ENCODE results near the gene GABBR2.

The GABBR2 gene

DNA sequence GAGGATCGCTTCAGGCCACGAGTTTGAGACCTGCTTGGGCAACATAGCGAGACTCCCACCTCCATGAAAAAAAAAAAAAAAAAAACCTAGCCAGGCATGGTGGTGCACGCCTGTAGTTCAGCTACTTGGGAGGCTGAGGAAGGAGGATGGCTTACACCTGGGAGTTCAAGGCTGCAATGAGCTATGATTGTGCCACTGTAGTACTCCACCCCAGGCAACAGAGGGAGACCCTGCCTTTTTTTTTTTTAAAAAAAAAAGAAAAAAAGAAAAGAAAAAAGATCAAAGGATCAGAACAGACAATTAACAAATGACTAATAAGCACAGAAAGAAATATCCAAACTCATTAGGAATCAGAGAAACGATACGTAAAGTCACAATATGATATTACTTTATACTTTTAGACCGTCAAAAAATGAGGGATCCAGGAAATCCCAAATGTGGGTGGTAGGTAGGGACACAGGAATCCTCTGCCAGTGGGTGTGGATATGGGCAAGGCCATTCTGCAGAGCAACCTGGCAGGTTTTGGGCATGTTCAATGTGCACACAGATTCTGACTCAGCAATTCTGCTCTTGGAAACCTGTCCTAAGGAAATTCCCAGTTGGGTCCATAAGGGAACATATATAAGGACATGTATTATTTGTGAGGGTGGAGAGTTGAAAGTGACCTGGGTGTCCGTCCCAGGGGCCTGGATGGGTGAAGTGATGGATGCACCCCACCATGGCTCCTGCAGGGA lies 308.6 kb downstream of the GABBR2 start:
- no peak overlapping the region for H3K4me3 ChIP-seq (ENCODE audit: low read depth, low read length)
- no peak for DNase-seq (ENCODE audit: low read depth)
- TF ChIP-seq, protein P1, sequence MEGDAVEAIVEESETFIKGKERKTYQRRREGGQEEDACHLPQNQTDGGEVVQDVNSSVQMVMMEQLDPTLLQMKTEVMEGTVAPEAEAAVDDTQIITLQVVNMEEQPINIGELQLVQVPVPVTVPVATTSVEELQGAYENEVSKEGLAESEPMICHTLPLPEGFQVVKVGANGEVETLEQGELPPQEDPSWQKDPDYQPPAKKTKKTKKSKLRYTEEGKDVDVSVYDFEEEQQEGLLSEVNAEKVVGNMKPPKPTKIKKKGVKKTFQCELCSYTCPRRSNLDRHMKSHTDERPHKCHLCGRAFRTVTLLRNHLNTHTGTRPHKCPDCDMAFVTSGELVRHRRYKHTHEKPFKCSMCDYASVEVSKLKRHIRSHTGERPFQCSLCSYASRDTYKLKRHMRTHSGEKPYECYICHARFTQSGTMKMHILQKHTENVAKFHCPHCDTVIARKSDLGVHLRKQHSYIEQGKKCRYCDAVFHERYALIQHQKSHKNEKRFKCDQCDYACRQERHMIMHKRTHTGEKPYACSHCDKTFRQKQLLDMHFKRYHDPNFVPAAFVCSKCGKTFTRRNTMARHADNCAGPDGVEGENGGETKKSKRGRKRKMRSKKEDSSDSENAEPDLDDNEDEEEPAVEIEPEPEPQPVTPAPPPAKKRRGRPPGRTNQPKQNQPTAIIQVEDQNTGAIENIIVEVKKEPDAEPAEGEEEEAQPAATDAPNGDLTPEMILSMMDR (IDR thresholded peaks at IDR 0.05; ENCODE audit: low read depth, low read length, missing control alignments): no peak

DNA sequence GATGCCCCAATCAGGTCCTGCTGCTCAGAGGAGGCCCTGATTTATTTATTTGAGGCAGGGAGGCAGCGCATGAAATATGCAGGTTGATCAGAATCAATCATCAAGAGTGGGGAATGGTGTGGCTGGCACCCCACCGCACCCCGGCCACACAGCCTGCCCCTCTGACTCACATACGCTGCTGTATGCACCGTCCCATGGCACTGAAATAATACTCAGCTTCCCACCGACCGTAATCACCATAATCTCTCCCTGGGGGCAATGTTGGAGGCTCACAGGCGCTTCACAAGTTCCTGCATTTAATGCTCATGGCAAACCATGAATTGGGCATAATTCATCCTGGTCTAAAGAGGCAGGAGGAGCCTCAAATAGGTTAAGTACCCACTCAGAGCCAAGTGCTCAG lies 312.1 kb downstream of the GABBR2 start:
- no peak for DNase-seq (ENCODE audit: low read depth)
- TF ChIP-seq, protein P1 (IDR thresholded peaks at IDR 0.05; ENCODE audit: low read depth, low read length, missing control alignments): no peak
- H3K4me3 ChIP-seq (ENCODE audit: low read depth, low read length): no peak overlapping the region

DNA sequence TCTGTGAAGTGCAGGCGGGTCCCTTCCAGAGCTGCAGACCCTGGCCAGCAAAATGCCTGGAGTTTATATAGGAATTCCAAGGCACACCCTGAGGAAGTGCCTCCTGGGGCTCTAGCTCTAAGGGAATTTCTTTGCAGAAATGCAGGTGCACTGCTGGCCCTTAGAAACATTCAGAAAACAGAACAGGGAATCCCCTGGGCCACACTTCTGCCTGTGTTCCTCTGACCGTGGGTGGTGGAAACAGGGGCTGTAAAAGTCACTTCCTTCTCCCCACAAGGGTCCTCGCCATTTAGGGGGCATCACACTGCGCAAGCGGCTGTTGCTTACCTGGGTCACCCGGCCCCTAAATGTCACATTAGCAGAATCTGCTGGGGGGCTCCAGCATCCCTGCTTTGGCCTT lies 312.5 kb downstream of the GABBR2 start:
- TF ChIP-seq, protein P1 (IDR thresholded peaks at IDR 0.05; ENCODE audit: low read depth, low read length, missing control alignments): no peak
- H3K4me3 ChIP-seq (ENCODE audit: low read depth, low read length): no peak overlapping the region
- DNase-seq (ENCODE audit: low read depth): no peak

DNA sequence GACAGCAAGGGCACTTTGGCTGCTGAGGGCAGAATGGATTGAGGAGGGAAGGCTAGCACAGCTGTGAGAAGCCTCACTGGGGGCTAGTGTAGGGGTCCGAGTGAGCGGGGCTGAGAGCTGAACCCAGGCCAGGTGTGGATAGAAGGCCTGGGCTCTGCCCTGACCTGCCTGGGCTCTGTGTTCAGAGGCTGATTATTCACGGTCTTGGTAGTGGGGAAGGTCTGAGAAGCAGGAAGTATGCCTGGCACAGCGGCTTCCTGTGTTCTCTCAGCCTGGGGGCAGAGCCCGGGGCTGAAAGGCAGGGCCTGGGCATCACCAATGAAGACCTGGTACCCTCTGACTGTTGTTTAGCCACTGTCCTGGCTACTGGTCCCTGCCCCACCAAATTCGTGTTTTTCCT lies 316.9 kb downstream of the GABBR2 start:
- no peak for DNase-seq (ENCODE audit: low read depth)

DNA sequence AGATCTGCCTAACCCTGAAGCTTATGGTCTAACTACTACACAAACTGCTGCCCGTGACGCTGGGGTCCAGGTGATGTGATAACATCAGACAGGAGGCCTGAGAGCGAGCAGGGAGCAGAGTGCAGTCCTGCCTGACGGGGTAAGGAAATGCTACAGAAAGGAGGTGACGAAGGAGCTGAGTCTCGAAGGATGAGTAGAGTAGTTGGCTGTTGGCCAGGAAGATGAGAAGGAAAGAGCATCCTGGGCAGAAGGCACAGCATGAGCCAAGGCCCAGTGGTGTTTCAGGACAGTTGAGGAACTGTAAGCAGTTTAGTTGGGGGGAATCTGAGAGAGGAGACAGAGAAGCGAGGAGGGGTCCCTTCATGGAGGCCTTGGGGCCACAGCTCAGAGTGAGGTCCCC lies 317.3 kb downstream of the GABBR2 start:
- DNase-seq (ENCODE audit: low read depth): no peak
- H3K4me3 ChIP-seq (ENCODE audit: low read depth, low read length): no peak overlapping the region
- TF ChIP-seq, protein P1 (IDR thresholded peaks at IDR 0.05; ENCODE audit: low read depth, low read length, missing control alignments): no peak

More for the DNA sequence above, 316.9 kb downstream of the GABBR2 start:
- TF ChIP-seq, protein P1 (IDR thresholded peaks at IDR 0.05; ENCODE audit: low read depth, low read length, missing control alignments): no peak
- H3K4me3 ChIP-seq (ENCODE audit: low read depth, low read length): no peak overlapping the region

DNA sequence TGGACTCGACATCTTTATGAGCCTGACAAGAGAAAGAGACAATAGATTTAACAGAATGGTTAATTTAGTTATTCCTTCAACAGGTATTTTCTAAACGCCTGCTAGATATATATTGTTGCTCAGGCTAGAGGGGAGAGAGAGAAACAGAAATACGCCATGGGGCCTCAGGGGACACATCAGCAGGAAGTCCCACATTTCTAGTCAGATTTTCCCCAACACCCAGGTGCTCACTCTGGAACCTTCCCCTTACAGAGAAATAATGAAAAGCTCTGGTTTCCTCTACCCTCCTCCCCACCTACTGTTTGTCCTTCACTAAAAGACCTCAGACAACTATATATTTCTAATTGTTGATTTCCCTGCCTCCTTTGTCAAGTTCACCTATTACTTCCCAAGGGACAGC lies 323.0 kb downstream of the GABBR2 start:
- no peak overlapping the region for H3K4me3 ChIP-seq (ENCODE audit: low read depth, low read length)
- TF ChIP-seq, protein P1 (IDR thresholded peaks at IDR 0.05; ENCODE audit: low read depth, low read length, missing control alignments): no peak
- no peak for DNase-seq (ENCODE audit: low read depth)

DNA sequence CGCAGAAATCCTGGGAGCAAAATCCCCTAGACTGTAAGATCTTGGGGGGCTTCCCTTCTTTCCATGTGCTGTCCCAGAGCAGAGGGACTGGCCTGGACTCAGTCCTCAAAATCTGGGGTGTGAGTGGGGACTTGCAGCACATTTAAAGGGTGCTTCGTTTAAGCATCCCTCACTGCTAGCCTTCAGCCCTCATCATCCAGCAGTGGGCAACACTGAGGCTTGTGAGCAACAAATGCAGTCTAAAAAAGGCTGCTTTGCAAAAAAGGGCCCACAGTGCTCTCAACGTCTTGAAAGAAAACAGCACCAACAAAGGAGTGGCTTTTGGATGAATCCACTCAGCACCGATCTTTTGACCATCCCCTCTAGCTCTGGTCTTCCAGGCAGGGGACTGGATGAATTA lies 325.0 kb downstream of the GABBR2 start:
- no peak for DNase-seq (ENCODE audit: low read depth)
- TF ChIP-seq, protein P1 (IDR thresholded peaks at IDR 0.05; ENCODE audit: low read depth, low read length, missing control alignments): no peak
- H3K4me3 ChIP-seq (ENCODE audit: low read depth, low read length): no peak overlapping the region
